Measurements from ENCODE around the gene PCDHAC2.

DNA sequence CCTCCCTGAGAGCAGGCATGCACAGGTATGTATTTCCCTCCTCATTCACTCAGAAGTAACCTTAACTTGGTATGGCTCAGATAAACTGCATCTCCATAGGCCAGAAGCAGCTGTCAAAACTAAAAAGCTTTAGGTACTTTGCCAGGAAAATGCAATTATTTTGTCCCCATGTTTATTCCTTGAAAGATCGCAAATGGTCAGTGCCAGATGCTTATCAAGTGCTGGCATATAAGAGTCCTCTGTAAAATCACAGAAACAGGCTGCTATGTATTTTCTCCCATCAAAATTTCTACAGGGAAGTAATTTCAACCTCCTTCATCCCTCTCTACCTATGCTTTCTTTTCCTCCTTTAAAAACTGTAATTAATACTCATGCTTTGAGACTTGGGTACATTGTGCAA lies 12.7 kb downstream of the PCDHAC2 start:
- TF ChIP-seq FOXP2 (optimal IDR thresholded peaks at IDR 0.05; ENCODE audit: control extremely low read depth, extremely low read length, insufficient read depth) (no peak), POLR2AphosphoS5 (IDR thresholded peaks at IDR 0.05; ENCODE audit: borderline replicate concordance, low read depth, low read length) (no peak), EZH2 (IDR thresholded peaks at IDR 0.05) (no peak)
